CD4-positive, alpha-beta T cell treated with Interleukin-1 beta for 1 hour (primary cell): ENCODE results near the gene RNF39.

Experiments
- DNase-seq, 2 donors: peaks; one replicate each; pipeline ENCODE4 v3.0.0-alpha.2; 2020 to 2022

The RNF39 gene

DNA sequence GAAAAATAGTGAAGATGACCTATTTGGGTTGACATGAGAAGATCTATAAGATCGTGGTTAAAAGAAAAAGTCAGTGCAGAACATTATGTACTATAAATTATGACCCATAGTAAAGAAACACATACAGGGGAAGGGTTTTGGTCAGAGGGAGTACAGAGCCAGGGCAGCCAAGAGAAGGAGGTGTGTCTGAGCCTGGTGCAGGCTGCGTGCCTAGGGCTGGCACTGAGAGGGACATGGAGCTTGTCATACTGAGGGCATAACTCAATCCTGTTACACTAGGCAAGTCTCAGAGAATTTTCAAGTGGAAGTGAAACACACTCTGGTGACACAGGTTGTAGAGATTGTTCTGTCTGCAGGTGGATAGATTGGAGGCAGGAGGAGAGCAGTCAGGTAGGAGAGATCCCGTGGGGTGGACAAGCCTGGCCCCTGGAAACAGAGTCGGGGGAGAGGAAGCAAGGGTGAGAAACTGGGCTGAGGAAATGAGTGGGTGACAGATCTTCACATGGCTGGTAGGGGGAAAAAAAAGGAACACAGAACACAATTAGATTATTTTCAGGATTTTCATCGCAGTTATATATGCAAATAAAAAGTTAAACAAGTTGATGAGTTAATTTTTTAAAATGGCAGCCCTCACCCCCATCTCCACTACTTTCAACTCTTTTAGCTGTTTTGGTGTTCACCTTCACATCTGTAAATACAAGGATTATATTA, 18.5 kb upstream of the RNF39 start:
- DNase-seq, result no peak

- DNase-seq, result no peak
These were observed 17.4 kb upstream of the RNF39 start for GRCh38 chr6:30092852-30093543.

- DNase-seq, result no peak
These were observed 16.2 kb upstream of the RNF39 start for GRCh38 chr6:30091577-30092381.

GRCh38 chr6:30087876-30088275, 12.3 kb upstream of the RNF39 start:
- DNase-seq, result no peak

GRCh38 chr6:30077218-30077617, 1.6 kb upstream of the RNF39 start:
- no peak for DNase-seq

GRCh38 chr6:30075790-30076732, 492 bp upstream of the RNF39 start:
- no peak for DNase-seq

DNA sequence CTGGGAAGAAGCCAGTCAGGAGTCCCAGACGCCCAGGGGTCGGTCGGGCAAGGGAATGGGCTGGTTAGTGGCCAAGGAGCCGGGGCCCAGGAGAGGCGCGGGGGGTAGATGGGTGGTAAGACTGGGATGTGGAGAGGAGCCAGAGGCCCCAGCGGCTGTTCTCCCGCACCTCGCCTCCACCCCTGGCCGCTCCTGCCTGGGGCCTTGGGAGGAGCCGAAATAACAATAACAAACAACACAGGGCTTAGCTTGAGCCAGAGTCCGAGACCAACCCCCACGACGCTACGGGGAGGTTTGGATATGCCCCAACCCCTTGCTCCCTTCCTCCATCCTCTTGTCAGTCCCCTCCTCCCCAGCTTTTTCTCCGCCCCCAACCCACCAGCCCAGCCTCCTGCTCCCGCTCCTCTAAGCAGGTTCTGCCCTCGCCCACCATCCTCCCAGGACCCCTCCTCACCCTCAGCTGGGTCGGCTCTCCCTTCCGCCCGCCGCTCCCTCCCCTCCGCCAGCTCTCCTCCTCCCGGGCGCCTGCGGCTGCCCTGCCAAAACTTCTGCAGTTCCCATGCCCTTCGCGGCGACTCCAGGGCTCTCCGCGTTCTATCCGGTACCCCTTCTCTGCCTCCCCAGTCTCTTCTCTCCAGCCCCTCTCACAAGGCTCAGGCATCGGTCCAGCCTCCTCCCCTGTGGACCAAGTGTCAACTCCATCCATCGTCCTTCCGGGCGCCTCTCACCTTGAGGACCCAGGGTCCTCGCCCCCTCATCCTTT, 1.1 kb downstream of the RNF39 start:
- no peak for DNase-seq

GRCh38 chr6:30073489-30074235, 1.9 kb downstream of the RNF39 start:
- no peak for DNase-seq

- no peak for DNase-seq
These were observed 3.7 kb downstream of the RNF39 start for GRCh38 chr6:30071858-30072257.

DNA sequence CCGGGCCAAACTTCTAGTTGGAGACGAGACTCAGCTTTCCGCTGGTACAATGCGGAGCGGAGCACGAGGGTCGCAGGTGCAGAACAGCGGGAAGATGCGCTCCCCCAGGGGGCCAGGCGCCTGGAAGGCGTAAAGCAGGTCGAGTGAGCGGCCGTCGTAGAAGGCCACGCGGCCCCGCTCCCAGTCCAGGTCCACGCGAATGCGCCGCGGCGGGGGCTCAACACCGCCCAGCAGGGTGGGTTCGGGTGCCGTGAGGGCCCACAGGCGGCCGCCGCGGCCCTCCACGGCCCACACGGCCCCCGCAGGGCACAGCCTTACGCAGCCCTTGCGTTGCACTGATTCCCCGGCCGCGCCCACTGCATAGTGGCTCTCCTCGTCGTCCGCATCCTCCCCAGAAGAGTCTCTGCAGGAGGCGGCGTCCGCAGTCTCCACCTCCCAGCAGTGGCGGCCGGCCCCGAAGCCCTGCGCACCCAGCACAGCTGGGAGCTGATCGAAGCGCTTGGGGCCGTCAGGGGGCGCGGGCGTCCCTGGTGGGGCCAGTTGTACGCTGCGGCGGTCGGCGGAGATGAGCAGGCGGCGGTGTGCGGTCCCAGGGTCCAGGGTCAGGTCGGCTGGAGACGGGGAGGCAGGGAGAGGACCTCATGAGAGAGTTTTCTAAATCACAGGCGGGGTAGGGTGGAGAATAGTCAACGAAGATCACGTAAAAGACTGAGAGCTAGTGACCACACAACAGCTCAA, 4.3 kb downstream of the RNF39 start:
- DNase-seq, result no peak

DNA sequence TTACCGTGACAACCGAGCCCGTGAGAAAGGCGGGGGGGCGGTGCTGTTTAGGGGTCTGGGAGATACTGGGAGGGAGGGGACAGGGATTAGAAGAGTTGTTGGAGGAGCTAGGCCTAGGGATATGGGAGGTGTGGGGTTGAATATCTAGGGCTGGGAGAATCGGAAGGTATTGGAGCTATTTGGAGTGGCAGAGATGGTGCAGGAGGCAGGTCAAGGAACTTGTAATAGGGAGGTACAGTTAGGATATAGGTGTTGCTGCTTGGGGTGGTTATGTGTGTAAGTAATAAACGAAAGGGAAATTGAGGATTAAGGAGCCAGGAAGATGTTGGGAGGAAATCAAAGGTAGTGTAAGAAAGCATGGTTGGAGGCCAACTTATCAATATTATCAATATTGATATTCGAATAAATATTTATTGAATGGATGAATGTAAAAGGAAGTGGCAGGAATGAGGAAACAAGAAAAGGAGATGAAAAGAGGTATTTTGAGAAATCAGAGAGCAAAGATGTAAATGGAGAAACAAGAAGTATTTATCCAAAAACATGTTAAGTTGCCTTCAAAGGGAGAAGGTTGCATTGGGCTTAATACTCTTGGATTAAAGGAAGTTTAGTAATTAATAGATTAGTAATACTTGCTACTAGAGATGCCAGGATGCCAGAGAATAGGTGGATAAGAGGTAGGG, 8.0 kb downstream of the RNF39 start:
- no peak for DNase-seq

DNA sequence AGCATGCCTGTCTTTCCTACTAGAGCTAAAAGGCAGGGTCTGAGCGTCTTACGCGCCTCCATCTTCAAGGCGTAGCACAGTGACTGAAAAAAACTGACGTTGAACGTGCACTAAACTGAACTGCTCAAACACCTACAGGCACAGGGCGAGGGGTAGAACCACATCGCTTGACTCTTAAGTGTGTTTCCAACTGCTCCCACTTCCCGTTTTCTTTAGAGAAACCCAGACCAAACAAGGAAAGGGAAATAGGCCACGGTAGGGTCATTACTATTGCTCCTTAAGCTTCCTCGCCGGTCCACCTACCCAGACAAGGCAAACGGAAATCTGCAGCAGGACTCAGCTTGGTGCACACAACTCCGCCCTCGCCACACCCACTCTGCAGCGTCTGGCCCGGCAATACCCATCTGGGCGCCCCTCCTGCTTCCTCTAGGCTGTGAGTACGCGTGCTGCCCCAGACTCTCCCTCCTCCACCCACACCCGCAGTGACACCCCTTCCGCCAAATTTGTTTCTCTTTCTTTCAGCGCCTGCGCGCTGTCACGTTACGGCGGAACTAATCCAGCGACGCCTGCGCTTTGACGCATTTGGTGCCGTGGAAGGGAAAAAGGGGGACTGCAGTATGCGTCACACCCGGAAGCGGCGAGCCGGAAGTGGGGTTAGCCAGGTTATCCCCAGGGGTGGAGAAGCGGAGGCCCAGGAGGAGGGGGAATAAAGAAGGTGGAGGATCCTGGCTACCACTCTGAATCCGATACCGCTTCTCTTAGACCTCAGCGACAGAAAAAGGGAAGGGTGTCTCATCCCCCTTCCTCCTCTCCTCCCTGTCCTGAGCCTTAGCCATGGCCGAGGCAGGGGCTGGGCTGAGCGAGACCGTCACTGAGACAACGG, 8.8 kb downstream of the RNF39 start, which contains the start of gene PPP1R11:
Gene PPP1R11, plus strand, starts transcription at position 622 of the 883 bp plus-strand sequence. Its CDS starts 213 bp downstream, at position 835.
- DNase-seq, result peak; percentile 99

GRCh38 chr6:30066082-30066481, 9.5 kb downstream of the RNF39 start:
- no peak for DNase-seq

DNA sequence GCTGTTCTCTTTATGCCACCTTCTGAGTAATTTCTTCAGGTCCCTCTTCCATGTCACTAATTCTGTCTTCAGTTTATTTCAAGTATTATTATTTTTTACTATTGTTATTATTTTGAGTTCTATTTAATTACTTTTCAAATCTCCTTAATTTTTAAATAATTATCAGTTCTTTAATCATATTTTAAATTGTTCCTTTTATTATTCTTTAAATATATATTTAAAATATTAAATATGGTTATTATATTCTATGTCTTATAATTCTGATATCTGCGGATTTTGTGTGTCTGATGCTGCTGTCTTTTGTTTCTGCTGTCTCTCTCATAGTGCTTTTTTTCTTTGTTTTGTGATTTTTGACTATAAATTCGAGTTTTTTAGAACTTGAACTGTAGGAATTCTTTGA, 12.3 kb downstream of the RNF39 start:
- DNase-seq, result no peak

- no peak for DNase-seq
These were observed 12.9 kb downstream of the RNF39 start for GRCh38 chr6:30062471-30063178.

DNA sequence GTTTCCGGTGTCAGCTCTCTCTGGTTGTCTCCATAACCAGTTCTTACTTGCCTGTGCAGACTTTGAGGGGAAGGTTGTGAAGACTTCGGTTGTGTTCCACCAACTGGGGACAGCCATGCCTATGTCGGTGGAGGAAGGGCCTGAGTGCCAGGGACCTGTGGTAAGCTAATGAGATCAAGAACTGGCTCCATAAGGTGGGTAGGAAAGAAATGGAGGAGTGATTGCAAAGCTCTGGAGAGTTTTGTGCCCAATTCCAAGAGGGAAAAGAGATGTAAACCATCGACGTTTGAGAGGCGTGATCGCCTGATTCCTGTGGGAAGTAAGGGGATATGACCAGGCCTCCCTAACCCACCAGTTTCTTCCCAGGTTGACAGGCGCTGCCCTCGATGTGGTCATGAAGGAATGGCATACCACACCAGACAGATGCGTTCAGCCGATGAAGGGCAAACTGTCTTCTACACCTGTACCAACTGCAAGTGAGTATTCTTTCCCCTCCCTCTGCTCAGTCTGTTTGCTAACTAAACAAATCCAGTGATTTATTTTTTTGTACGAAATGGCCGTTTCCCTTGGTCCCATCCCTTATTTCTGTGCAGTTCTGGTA, 13.6 kb downstream of the RNF39 start:
- DNase-seq, result peak; percentile 50 to 67

DNA sequence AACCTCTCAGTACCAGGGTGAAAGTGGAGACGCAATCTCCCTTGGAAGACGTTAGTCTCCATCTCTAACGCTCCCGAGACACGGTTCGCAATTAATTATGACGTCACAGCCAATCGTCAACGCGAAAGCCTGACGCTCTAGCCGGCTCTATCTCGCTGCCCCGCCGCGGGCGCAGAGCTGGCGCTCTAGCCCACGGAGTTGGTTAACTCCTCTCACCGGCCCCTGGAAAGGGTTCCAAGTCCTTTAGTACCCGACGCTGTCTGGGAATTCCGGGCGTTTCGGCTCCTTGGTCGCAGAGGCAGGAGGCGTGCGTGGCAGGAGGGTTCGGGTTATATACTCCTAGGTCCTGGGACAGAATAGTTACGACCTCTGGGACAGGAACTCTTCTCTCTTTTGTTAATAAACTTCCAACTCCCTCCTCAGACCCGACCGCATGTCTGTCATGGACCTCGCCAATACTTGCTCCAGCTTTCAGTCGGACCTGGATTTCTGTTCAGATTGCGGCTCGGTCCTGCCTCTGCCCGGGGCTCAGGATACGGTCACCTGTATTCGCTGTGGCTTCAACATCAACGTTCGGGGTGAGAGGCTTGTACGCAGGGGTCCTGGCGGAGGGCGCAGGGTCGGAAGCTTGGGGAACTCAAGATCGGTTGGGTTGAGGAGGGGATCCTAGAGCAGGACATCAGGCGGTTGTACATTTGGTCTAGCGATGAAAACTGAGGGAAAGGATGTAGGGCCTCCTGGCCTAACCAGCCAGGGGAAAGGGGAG, 14.3 kb downstream of the RNF39 start, which contains the start of gene POLR1H:
Gene POLR1H, plus strand, starts transcription at position 174 of the 766 bp plus-strand sequence. Its CDS starts 260 bp downstream, at position 434.
- DNase-seq, result peak; percentile 92 to 93
